ENCODE data around the gene CDH24. TPM values are rescaled to one million over a fixed set of nuclear protein-coding genes. Genes with fewer than 3 reads are reported as not detected.

CDH24 gene
- polyA plus RNA-seq, 1 experiment, result 14.8 TPM

DNA sequence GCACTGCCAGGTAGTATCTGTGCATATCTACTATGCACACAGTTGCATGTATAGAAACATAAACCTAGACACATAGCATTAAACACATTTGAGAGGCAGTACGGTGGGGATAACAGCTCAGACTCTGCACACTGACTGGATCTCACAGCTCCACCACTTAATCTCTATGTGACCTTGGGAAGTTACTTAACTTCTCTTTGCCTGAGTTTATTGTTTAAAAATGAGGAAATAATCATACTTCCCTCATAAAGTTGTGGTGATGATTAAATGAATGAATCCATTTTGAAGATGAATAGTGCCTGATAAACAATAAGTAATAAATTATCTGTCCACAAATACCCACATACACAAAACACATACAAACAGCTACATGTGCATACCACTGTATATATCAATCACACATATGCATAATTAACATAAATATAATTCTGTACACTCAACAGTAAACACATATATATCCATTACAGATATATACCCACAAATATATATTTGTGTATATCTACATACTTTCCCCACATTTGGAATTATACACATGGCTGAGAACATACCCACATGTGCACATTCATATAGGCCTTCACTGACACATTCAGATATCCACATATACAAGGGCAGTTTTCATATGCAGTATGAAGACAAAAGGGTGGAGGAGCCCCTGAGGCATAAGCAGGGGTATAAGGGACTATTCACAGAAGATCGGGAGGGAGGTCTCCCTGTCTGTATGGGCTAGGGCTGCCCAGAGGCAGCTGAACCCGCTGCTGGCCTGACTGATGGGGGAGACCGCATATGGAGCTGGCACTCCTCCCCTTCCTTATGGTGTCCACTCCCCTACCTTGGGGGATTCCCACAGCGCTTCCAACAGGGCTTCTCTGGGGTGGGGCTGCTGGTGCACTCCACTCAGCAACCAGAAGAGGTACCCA, 5.9 kb downstream of the CDH24 start:
- no peak for TF ChIP-seq CTCF (IDR thresholded peaks at IDR 0.05; ENCODE audit: insufficient read depth, low read depth, low read length)
- ChIA-PET POLR2A (no interaction called here), CTCF (interaction anchor here (0.7 to 19.2 kb wide), 9 partner anchors 8 to 95 kb away, joined by 3 to 539 read pairs (median 4); partner anchors contain the start of genes AJUBA, HAUS4 and PSMB11)
- Histone ChIP-seq H3K36me3 (ENCODE audit: control insufficient read depth, insufficient read depth, low read length) (peaks cover 3% of the 10 kb centered on the region; the same call in 1 of the 2 replicates), H3K27me3 (ENCODE audit: control insufficient read depth, insufficient read depth, low read length) (no peaks in the 10 kb centered on the region), H3K4me3 (ENCODE audit: low read depth, low read length) (no peak overlapping the region)
- no peak for DNase-seq (ENCODE audit: low read depth)

DNA sequence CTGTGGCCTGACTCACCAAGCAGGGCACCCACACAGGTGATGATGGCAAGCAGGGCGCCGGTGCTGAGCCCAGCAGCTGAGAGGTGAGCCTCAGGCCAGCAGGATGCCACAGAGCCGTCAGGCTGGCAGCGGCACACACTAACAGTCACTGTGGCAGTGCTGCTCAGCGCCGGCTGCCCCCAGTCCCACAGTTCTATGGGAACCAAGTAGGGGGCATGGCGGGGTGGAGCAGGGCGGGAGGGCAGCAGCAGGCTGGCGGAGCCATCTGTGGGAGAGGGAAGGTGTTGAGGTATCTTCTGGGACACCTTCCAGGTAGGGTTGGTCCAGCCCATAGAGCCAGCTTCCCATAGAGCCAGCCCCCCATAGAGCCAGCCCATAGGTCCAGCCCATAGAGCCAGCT, 8.3 kb downstream of the CDH24 start:
- no peak for DNase-seq (ENCODE audit: low read depth)
- CTCF ChIA-PET, result interaction anchor here (1.0 to 19.2 kb wide), 2 partner anchors 59 to 61 kb away, joined by 5 to 539 read pairs; partner anchors contain the start of gene AJUBA
- H3K27me3 ChIP-seq (ENCODE audit: control insufficient read depth, insufficient read depth, low read length), result no peaks in the 10 kb centered on the region
- H3K4me3 ChIP-seq (ENCODE audit: low read depth, low read length), result no peak overlapping the region
- H3K36me3 ChIP-seq (ENCODE audit: control insufficient read depth, insufficient read depth, low read length), result peaks cover 3% of the 10 kb centered on the region; the same call in 1 of the 2 replicates
- POLR2A ChIA-PET, result no interaction called here
- no peak for TF ChIP-seq CTCF (IDR thresholded peaks at IDR 0.05; ENCODE audit: insufficient read depth, low read depth, low read length)

DNA sequence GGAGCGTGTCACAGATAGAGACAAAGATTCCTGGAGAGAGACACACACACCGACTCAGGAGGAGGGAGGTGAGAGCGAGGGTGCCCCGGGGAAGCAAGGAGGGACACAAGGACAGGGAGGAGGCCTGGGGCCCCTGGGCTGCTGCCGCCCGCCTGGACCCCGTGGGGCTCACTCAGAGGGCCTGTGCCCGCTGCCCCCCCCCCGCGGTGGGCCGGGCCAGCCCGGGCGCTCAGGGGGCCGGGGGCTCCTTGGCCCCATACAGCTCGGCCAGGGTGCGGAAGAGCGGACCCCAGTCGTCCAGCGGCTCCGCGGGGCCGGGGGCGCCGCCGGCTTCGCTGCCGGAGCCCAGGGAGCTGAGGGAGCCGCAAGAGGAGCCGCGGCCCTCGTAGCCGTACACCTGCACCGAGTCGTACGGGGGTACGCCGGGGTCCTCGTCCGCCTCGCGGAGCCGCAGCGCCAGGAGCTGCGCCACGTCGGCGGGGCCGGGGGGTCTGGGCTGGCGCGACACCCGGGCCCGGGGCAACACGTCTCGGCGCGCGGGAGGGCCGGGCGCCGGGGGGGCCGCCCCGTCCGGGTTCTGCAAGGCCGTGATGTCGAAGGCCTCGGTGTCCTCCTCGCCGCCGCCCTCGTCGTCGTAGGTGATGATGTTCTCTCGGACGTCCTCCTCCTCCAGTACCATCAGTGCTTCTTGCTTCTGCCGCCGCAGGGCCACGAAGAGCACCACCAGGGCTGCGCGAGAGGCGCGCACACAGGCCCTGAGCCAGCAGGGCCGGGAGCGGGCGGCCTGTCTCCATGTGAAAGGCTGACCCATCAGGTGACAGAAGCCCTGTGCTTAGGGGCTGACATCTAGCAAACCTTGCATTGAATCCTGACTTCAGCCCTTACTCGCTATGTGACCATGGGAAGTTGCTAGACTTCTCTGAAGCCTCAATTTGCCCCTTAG, 9.3 kb downstream of the CDH24 start:
- H3K27me3 ChIP-seq (ENCODE audit: control insufficient read depth, insufficient read depth, low read length), result no peaks in the 10 kb centered on the region
- no peak for DNase-seq (ENCODE audit: low read depth)
- H3K36me3 ChIP-seq (ENCODE audit: control insufficient read depth, insufficient read depth, low read length), result peaks cover 3% of the 10 kb centered on the region; the same call in 1 of the 2 replicates
- ChIA-PET POLR2A (no interaction called here), CTCF (interaction anchor here (0.7 to 19.2 kb wide), 6 partner anchors 7 to 58 kb away, joined by 3 to 539 read pairs (median 4); partner anchors contain the start of gene AJUBA)
- H3K4me3 ChIP-seq (ENCODE audit: low read depth, low read length), result no peak overlapping the region
- no peak for TF ChIP-seq CTCF (IDR thresholded peaks at IDR 0.05; ENCODE audit: insufficient read depth, low read depth, low read length)

- POLR2A ChIA-PET, result no interaction called here
- DNase-seq (ENCODE audit: low read depth), result no peak
- TF ChIP-seq CTCF (IDR thresholded peaks at IDR 0.05; ENCODE audit: insufficient read depth, low read depth, low read length), result no peak
Measured at GRCh38 chr14:23047034-23047634, 10.2 kb downstream of the CDH24 start.

More at GRCh38 chr14:23047034-23047634, 10.2 kb downstream of the CDH24 start:
- peaks cover 3% of the 10 kb centered on the region; the same call in 1 of the 2 replicates for H3K36me3 ChIP-seq (ENCODE audit: control insufficient read depth, insufficient read depth, low read length)
- CTCF ChIA-PET, result interaction anchor here (0.7 to 1.4 kb wide), 6 partner anchors 8 to 21 kb away, joined by 3 to 5 read pairs (median 3); no protein-coding TSS in a partner anchor
- no peak overlapping the region for H3K4me3 ChIP-seq (ENCODE audit: low read depth, low read length)
- H3K27me3 ChIP-seq (ENCODE audit: control insufficient read depth, insufficient read depth, low read length), result no peaks in the 10 kb centered on the region

All from BJ (cell line).